A375 (cell line): ENCODE measurements around the gene STRN. TPM values are rescaled to one million over a fixed set of nuclear protein-coding genes. Genes with fewer than 3 reads are reported as not detected.

Source experiments
- small RNA-seq: library from RNA; depleted of rRNA; stranded (forward); fragments of <200 nt; gene quantifications from one replicate; pipeline ENCODE3, GENCODE V24; 2014
- total RNA-seq: library from RNA; depleted of rRNA; stranded (reverse); fragments of >200 nt; shearing (Covaris generic); gene quantifications from 2 replicates; pipeline ENCODE4 v1.2.3, GENCODE V29; 2014; rRNA removed

Gene STRN, protein sequence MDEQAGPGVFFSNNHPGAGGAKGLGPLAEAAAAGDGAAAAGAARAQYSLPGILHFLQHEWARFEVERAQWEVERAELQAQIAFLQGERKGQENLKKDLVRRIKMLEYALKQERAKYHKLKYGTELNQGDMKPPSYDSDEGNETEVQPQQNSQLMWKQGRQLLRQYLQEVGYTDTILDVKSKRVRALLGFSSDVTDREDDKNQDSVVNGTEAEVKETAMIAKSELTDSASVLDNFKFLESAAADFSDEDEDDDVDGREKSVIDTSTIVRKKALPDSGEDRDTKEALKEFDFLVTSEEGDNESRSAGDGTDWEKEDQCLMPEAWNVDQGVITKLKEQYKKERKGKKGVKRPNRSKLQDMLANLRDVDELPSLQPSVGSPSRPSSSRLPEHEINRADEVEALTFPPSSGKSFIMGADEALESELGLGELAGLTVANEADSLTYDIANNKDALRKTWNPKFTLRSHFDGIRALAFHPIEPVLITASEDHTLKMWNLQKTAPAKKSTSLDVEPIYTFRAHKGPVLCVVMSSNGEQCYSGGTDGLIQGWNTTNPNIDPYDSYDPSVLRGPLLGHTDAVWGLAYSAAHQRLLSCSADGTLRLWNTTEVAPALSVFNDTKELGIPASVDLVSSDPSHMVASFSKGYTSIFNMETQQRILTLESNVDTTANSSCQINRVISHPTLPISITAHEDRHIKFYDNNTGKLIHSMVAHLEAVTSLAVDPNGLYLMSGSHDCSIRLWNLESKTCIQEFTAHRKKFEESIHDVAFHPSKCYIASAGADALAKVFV
- total RNA-seq: 13.2 and 18.3 TPM in 2 replicates

DNA sequence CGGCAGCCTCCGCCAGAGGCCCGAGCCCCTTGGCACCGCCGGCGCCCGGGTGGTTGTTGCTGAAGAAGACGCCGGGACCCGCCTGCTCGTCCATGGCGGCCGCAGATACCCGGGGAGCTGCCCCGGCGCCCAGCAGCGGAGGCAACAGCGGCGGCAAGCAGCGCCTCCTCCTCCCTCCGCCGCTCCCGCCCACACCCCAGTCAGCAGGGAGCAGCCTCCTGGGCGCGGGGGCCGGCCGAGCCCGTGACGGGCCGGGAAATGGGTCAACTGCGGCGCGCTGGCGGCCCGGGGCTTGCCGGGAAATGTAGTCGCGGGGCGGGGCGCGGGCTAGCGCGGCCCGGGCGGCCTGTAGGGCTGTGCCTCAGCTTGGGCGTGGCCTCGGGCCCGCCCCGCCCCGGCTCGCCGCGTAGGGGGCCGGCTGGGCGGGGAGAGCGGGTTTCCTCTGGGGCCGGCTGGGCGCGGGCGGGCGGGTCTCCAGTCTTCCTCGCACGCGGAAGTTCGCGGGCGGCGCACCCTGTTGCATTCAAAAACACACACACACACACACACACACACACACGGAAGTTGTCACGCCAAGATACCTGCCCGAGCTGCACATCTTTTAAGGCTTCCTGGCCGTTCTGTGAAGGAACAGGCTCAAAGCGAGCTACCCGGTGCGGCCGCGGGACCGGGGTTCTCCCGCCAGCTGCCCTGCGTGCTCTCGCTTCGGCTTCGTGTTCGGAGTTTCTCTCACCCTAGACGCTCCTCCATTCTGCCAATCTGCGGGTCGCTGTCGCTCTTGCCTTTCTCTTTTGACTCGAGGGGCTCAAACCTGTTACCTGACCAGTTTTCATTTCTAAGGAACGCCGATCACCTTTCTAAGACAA is at the start of gene STRN:
Gene STRN (minus strand): TSS at position 167 of the 866 bp plus-strand sequence. CDS start 73 bp downstream, at position 94.

Small RNA genes lying within 50 kb of the gene (small RNA-seq; reads per million reads assigned to genes)
- gene RNU6-577P: not detected

Other genes starting within 250 kb of the STRN start
- 13.7 and 14.2 TPM in 2 replicates for gene HEATR5B, start 117.8 kb upstream of the STRN start, total RNA-seq
- 6.9 and 7.2 TPM in 2 replicates for gene GPATCH11, start 118.0 kb upstream of the STRN start, total RNA-seq
- gene EIF2AK2, start 190.4 kb upstream of the STRN start, total RNA-seq: 27.8 and 33.9 TPM in 2 replicates
- not detected in 2 replicates for gene SULT6B1, start 222.1 kb upstream of the STRN start, total RNA-seq
- 18.8 and 23.5 TPM in 2 replicates for gene CEBPZOS, start 230.0 kb upstream of the STRN start, total RNA-seq